PFSK-1 (cell line): ENCODE results near the gene ANKRD52.

Experiments used
- FOXP2 ChIP-seq: optimal IDR thresholded peaks from 2 replicates; pipeline ENCODE3; 2011; ENCODE audit warnings: borderline replicate concordance, control low read depth, inconsistent platforms; ENCODE audit not compliant: insufficient read depth; ENCODE audit errors: extremely low read length, extremely low read depth
- POLR2AphosphoS5 ChIP-seq: IDR thresholded peaks from 2 replicates; pipeline ENCODE4 v1.6.1; 2012; ENCODE audit warnings: low read depth, mild to moderate bottlenecking, control low read depth, low read length, moderate library complexity
- REST ChIP-seq, 2 experiments: IDR thresholded peaks; 2 replicates each; pipeline versions ENCODE4 v1.6.1 to v1.8.0; 2011 to 2012; ENCODE audit warnings: low read depth in 2 of 2, low read length in 2 of 2, control low read depth in 1 of 2, inconsistent platforms in 1 of 2, mild to moderate bottlenecking in 1 of 2, moderate library complexity in 1 of 2; ENCODE audit not compliant: insufficient read depth in 1 of 2
- SIN3A ChIP-seq: IDR thresholded peaks from 2 replicates; pipeline ENCODE4 v1.6.1; 2012; ENCODE audit warnings: mild to moderate bottlenecking, low read length, moderate library complexity, borderline replicate concordance; ENCODE audit not compliant: insufficient read depth
- TAF1 ChIP-seq: IDR thresholded peaks from 2 replicates; pipeline ENCODE4 v1.6.1; 2012; ENCODE audit warnings: low read length, control low read depth, borderline replicate concordance; ENCODE audit not compliant: insufficient read depth

The ANKRD52 gene

GRCh38 chr12:56274299-56274698 is 16.1 kb upstream of the ANKRD52 start:
- TF ChIP-seq REST (IDR thresholded peaks at IDR 0.05; ENCODE audit: insufficient read depth in 1 of 2, low read depth in 2 of 2, low read length in 2 of 2) (no peak), FOXP2 (no peak), TAF1 (no peak), POLR2AphosphoS5 (no peak), SIN3A (no peak)

GRCh38 chr12:56271031-56271430 is 12.8 kb upstream of the ANKRD52 start:
- TF ChIP-seq FOXP2 (no peak), SIN3A (no peak), TAF1 (no peak), REST (IDR thresholded peaks at IDR 0.05; ENCODE audit: insufficient read depth in 1 of 2, low read depth in 2 of 2, low read length in 2 of 2) (no peak), POLR2AphosphoS5 (no peak; the same call in 1 of the 2 replicates)

GRCh38 chr12:56267443-56268071 is 9.4 kb upstream of the ANKRD52 start:
- TF ChIP-seq TAF1 (no peak), POLR2AphosphoS5 (no peak), FOXP2 (no peak), REST (IDR thresholded peaks at IDR 0.05; ENCODE audit: insufficient read depth in 1 of 2, low read depth in 2 of 2, low read length in 2 of 2) (no peak), SIN3A (no peak)

- peak; percentile 88 for TF ChIP-seq POLR2AphosphoS5
- TF ChIP-seq FOXP2: no peak
- peak; percentile 47; the same call in 1 of the 2 replicates for TF ChIP-seq TAF1
- TF ChIP-seq REST (IDR thresholded peaks at IDR 0.05; ENCODE audit: insufficient read depth in 1 of 2, low read depth in 2 of 2, low read length in 2 of 2): no peak
- no peak for TF ChIP-seq SIN3A
These were observed 8.7 kb upstream of the ANKRD52 start, which contains the start of gene COQ10A for GRCh38 chr12:56266693-56267442. Gene COQ10A, plus strand, starts transcription at chr12:56266942. Its CDS starts 177 bp downstream, at chr12:56267119.
